ENCODE measurements around the gene HECTD1. TPM values are rescaled to one million over a fixed set of nuclear protein-coding genes. Genes with fewer than 3 reads are reported as not detected.
"Not testable (repeated sequence)": the region's sequence is repeated elsewhere in the genome, so short reads cannot be mapped to it uniquely, and the experiment has no call there.

The HECTD1 gene
- total RNA-seq, 1 experiment from 2014 or later: 101 TPM

DNA sequence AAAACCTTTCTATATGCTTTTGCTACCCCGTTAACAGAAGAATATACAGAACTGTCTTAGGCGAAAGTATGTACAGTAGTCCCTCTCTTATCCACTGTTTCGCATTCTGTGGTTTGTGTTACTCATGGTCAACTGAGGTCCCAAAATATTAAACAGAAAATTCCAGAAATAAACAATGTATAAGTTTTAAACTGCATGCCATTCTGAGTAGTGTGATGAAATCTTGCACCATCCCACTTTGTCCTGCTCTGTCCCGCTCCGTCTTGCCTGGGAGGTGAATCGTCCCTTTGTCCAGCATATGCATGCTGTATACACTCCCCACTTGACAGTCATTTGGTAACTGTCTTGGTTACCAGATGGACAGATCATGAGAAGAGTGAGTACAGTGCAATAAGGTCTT lies 111.3 kb downstream of the HECTD1 start:
- intact Hi-C loops (cut with micrococcal nuclease; ENCODE audit: unreplicated experiment): no loop called here
- in situ Hi-C loops (cut with HindIII; ENCODE audit: low pct_unique_long_range_greater_than_20kb, low sequenced_read_pairs): no loop called here

DNA sequence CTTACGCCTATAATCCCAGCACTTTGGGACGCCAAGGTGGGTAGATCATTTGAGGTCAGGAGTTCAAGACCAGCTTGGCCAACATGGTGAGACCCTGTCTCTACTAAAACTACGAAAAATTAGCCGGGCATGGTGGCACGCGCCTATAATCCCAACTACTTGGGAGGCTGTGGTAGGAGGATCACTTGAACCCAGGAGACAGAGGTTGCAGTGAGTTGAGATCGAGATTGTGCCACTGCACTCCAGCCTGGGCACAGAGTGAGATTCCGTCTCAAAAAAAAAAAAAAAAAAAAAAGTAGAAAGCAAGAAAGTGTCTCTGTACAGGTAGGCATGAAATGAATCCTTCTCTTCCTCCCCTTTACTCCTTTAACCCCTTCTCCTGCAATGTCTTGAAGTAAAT lies 111.8 kb downstream of the HECTD1 start:
- BruUV-seq (replicated peaks); H3K27ac ChIP-seq (ENCODE audit: low read length); in situ Hi-C loops (cut with HindIII; ENCODE audit: low pct_unique_long_range_greater_than_20kb, low sequenced_read_pairs); DNase-seq (ENCODE audit: low read depth, low spot score); H3K27me3 ChIP-seq (ENCODE audit: control insufficient read depth, insufficient read depth, low read length); intact Hi-C loops (cut with micrococcal nuclease; ENCODE audit: unreplicated experiment); H3K36me3 ChIP-seq (ENCODE audit: control insufficient read depth, insufficient read depth, low read length); CTCF ChIA-PET; ATAC-seq; H3K4me3 ChIP-seq (ENCODE audit: low read depth in 2 of 2, low read length in 2 of 2); H3K9me3 ChIP-seq (ENCODE audit: control insufficient read depth, insufficient read depth, low read depth, low read length); POLR2A ChIA-PET: not testable (repeated sequence)
- peaks cover 12% of the 10 kb centered on the region for H3K4me1 ChIP-seq (ENCODE audit: control insufficient read depth, insufficient read depth, low read length)

More for the DNA sequence above, 111.3 kb downstream of the HECTD1 start:
- DNase-seq (ENCODE audit: low read depth, low spot score): no peak
- Histone ChIP-seq H3K27me3 (ENCODE audit: control insufficient read depth, insufficient read depth, low read length) (no peaks in the 10 kb centered on the region), H3K4me3 (ENCODE audit: low read depth in 2 of 2, low read length in 2 of 2) (no peak overlapping the region), H3K4me1 (ENCODE audit: control insufficient read depth, insufficient read depth, low read length) (peaks cover 8% of the 10 kb centered on the region), H3K9me3 (ENCODE audit: control insufficient read depth, insufficient read depth, low read depth, low read length) (no peaks in the 10 kb centered on the region), H3K36me3 (ENCODE audit: control insufficient read depth, insufficient read depth, low read length) (peaks cover 6% of the 10 kb centered on the region; the same call in 1 of the 2 replicates), H3K27ac (ENCODE audit: low read length) (no peak overlapping the region; the same call in 1 of the 2 replicates)
- ATAC-seq: no peak
- TF ChIP-seq POLR2AphosphoS5 (IDR thresholded peaks at IDR 0.05; ENCODE audit: low read depth, low read length): no peak
- no peak for TF ChIP-seq TCF7L2 (IDR thresholded peaks at IDR 0.05; ENCODE audit: low read depth, low read length)
- TF ChIP-seq, protein P1, sequence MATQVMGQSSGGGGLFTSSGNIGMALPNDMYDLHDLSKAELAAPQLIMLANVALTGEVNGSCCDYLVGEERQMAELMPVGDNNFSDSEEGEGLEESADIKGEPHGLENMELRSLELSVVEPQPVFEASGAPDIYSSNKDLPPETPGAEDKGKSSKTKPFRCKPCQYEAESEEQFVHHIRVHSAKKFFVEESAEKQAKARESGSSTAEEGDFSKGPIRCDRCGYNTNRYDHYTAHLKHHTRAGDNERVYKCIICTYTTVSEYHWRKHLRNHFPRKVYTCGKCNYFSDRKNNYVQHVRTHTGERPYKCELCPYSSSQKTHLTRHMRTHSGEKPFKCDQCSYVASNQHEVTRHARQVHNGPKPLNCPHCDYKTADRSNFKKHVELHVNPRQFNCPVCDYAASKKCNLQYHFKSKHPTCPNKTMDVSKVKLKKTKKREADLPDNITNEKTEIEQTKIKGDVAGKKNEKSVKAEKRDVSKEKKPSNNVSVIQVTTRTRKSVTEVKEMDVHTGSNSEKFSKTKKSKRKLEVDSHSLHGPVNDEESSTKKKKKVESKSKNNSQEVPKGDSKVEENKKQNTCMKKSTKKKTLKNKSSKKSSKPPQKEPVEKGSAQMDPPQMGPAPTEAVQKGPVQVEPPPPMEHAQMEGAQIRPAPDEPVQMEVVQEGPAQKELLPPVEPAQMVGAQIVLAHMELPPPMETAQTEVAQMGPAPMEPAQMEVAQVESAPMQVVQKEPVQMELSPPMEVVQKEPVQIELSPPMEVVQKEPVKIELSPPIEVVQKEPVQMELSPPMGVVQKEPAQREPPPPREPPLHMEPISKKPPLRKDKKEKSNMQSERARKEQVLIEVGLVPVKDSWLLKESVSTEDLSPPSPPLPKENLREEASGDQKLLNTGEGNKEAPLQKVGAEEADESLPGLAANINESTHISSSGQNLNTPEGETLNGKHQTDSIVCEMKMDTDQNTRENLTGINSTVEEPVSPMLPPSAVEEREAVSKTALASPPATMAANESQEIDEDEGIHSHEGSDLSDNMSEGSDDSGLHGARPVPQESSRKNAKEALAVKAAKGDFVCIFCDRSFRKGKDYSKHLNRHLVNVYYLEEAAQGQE (IDR thresholded peaks at IDR 0.05; ENCODE audit: insufficient read depth in 1 of 2, low read depth in 2 of 2, low read length in 1 of 2): no peak
- TF ChIP-seq, protein P2, sequence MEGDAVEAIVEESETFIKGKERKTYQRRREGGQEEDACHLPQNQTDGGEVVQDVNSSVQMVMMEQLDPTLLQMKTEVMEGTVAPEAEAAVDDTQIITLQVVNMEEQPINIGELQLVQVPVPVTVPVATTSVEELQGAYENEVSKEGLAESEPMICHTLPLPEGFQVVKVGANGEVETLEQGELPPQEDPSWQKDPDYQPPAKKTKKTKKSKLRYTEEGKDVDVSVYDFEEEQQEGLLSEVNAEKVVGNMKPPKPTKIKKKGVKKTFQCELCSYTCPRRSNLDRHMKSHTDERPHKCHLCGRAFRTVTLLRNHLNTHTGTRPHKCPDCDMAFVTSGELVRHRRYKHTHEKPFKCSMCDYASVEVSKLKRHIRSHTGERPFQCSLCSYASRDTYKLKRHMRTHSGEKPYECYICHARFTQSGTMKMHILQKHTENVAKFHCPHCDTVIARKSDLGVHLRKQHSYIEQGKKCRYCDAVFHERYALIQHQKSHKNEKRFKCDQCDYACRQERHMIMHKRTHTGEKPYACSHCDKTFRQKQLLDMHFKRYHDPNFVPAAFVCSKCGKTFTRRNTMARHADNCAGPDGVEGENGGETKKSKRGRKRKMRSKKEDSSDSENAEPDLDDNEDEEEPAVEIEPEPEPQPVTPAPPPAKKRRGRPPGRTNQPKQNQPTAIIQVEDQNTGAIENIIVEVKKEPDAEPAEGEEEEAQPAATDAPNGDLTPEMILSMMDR (IDR thresholded peaks at IDR 0.05): no peak
- no peak for TF ChIP-seq SIN3A (IDR thresholded peaks at IDR 0.05; ENCODE audit: borderline replicate concordance, insufficient read depth, low read depth, low read length)
- ChIA-PET POLR2A (no interaction called here), CTCF (no interaction called here)
- BruUV-seq (replicated peaks): no TSS peak

DNA sequence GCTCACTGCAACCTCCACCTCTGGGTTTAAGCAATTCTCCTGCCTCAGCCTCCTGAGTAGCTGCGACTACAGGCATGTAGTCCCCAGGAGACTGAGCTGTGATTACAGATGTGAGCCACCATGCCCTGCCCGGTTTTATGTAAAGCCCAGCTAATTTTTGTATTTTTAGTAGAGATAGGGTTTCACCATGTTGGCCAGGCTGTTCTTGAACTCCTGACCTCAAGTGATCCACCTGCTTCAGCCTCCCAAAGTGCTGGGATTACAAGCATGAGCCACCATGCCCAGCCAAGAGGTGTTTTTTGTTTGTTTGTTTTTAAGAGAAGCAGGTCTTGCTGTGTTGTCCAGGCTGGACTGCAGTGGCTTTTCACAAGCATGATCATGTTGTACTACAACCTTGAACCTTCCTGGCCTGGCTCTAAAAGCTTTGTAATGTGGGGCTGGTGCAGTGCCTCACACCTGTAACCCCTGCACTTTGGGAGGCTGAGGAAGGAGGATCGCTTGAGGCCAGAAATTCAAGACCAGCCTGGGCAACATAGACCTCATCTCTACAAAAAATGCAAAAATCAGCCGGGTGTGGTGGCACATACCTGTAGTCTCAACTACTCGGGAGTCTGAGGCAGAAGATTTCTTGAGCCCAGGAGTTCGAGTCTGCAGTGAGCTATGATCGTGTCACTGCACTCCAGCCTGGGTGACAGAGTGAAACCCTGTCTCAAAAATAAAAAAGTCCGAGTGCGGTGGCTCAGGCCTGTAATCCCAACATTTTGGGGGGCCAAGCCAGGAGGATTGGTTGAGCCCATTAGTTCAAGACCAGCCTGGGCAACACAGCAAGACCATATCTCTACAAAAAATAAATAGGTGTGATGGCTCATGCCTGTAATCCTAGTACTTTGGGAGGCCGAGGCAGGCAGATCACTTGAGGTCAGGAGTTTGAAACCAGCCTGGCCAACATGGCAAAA lies 113.4 kb downstream of the HECTD1 start:
- CTCF ChIA-PET; BruUV-seq (replicated peaks); DNase-seq (ENCODE audit: low read depth, low spot score); H3K9me3 ChIP-seq (ENCODE audit: control insufficient read depth, insufficient read depth, low read depth, low read length); H3K36me3 ChIP-seq (ENCODE audit: control insufficient read depth, insufficient read depth, low read length); in situ Hi-C loops (cut with HindIII; ENCODE audit: low pct_unique_long_range_greater_than_20kb, low sequenced_read_pairs); ATAC-seq; POLR2A ChIA-PET; intact Hi-C loops (cut with micrococcal nuclease; ENCODE audit: unreplicated experiment); H3K27me3 ChIP-seq (ENCODE audit: control insufficient read depth, insufficient read depth, low read length); H3K27ac ChIP-seq (ENCODE audit: low read length); H3K4me3 ChIP-seq (ENCODE audit: low read depth in 2 of 2, low read length in 2 of 2): not testable (repeated sequence)
- H3K4me1 ChIP-seq (ENCODE audit: control insufficient read depth, insufficient read depth, low read length): peaks cover 14% of the 10 kb centered on the region

All from Panc1 (cell line).